Suppressor macrophage treated with lipopolysaccharide for 4 hours (primary cell): ENCODE data around the gene SLC2A10.
A peak's percentile ranks its signal among the peaks of the same experiment; 100 is the strongest.

Experiments used
- DNase-seq: peaks from one replicate; pipeline ENCODE4 v3.0.0-alpha.2; 2020

Gene SLC2A10

GRCh38 chr20:46704714-46705377, 4.6 kb upstream of the SLC2A10 start:
- no peak for DNase-seq

GRCh38 chr20:46705378-46705729, 4.1 kb upstream of the SLC2A10 start:
- DNase-seq: no peak

GRCh38 chr20:46706242-46706641, 3.2 kb upstream of the SLC2A10 start:
- no peak for DNase-seq

- DNase-seq: no peak
Measured at GRCh38 chr20:46708172-46708860, 1.1 kb upstream of the SLC2A10 start.

- DNase-seq: no peak
Measured at GRCh38 chr20:46709055-46709458, 392 bp upstream of the SLC2A10 start.

GRCh38 chr20:46710153-46710913, 884 bp downstream of the SLC2A10 start:
- DNase-seq: no peak

- no peak for DNase-seq
Measured at GRCh38 chr20:46712056-46712636, 2.7 kb downstream of the SLC2A10 start.

GRCh38 chr20:46713957-46714834, 4.7 kb downstream of the SLC2A10 start:
- DNase-seq: no peak

- DNase-seq: no peak
Measured at GRCh38 chr20:46715292-46715756, 5.9 kb downstream of the SLC2A10 start.

- no peak for DNase-seq
Measured at GRCh38 chr20:46717818-46718541, 8.5 kb downstream of the SLC2A10 start.

- no peak for DNase-seq
Measured at GRCh38 chr20:46720019-46720418, 10.6 kb downstream of the SLC2A10 start.

GRCh38 chr20:46720776-46721425, 11.5 kb downstream of the SLC2A10 start:
- peak; percentile 10 for DNase-seq

GRCh38 chr20:46721476-46721875, 12.0 kb downstream of the SLC2A10 start:
- DNase-seq: peak; percentile 7

GRCh38 chr20:46722450-46722849, 13.0 kb downstream of the SLC2A10 start:
- no peak for DNase-seq

GRCh38 chr20:46723039-46723438, 13.6 kb downstream of the SLC2A10 start:
- no peak for DNase-seq

GRCh38 chr20:46724343-46724959, 15.0 kb downstream of the SLC2A10 start:
- no peak for DNase-seq

- no peak for DNase-seq
Measured at GRCh38 chr20:46725186-46726165, 16.0 kb downstream of the SLC2A10 start.

GRCh38 chr20:46731770-46732169, 22.3 kb downstream of the SLC2A10 start:
- no peak for DNase-seq

GRCh38 chr20:46735436-46735835, 26.0 kb downstream of the SLC2A10 start:
- DNase-seq: no peak
